HepG2 (cell line): ENCODE data around the gene OGFOD3. TPM values are rescaled to one million over a fixed set of nuclear protein-coding genes. Genes with fewer than 3 reads are reported as not detected.

Source experiments
- BORCS8-MEF2B ChIP-seq: sonication (generic); formaldehyde crosslinking; IDR thresholded peaks from 2 replicates; pipeline ENCODE4 v1.8.0; 2022; ENCODE audit warnings: mild to moderate bottlenecking, missing genetic modification reagents
- FOXO1 ChIP-seq: sonication (generic); formaldehyde crosslinking; IDR thresholded peaks from 2 replicates; pipeline ENCODE4 v1.4.0; 2020; ENCODE audit warnings: missing genetic modification reagents
- GPBP1L1 ChIP-seq: sonication (generic); formaldehyde crosslinking; IDR thresholded peaks from 2 replicates; pipeline ENCODE4 v1.5.0; 2020; ENCODE audit warnings: mild to moderate bottlenecking, missing genetic modification reagents
- HOXA5 ChIP-seq: sonication (generic); formaldehyde crosslinking; IDR thresholded peaks from 2 replicates; pipeline ENCODE4 v1.4.0; 2020; ENCODE audit warnings: missing genetic modification reagents
- ISL2 ChIP-seq: sonication (generic); formaldehyde crosslinking; IDR thresholded peaks from 2 replicates; pipeline ENCODE4 v1.5.0; 2020; ENCODE audit warnings: missing genetic modification reagents
- KLF16 ChIP-seq, 2 experiments: sonication (generic) in 1 of 2; formaldehyde crosslinking in 1 of 2; IDR thresholded peaks; 2 replicates each; pipeline versions ENCODE4 v1.6.1 to v1.8.0; 2016 to 2023; ENCODE audit warnings: missing genetic modification reagents in 2 of 2, missing compliant biosample characterization in 1 of 2
- MAX ChIP-seq: IDR thresholded peaks from 2 replicates; pipeline ENCODE4 v1.6.1; 2012; ENCODE audit warnings: inconsistent platforms
- NFYC ChIP-seq: IDR thresholded peaks from 2 replicates; pipeline ENCODE4 v1.6.1; 2016; ENCODE audit warnings: missing genetic modification reagents, missing compliant biosample characterization
- POGK ChIP-seq: sonication (generic); formaldehyde crosslinking; conservative IDR thresholded peaks from 2 replicates; pipeline ENCODE4 v1.8.0; 2022; ENCODE audit warnings: mild to moderate bottlenecking, moderate library complexity, missing genetic modification reagents
- POLR2AphosphoS5 ChIP-seq: IDR thresholded peaks from 2 replicates; pipeline ENCODE4 v1.6.1; 2012; ENCODE audit warnings: low read depth, low read length
- PPARG ChIP-seq: conservative IDR thresholded peaks from 2 replicates; pipeline ENCODE4 v1.6.1; 2016; ENCODE audit warnings: missing biosample characterization, missing genetic modification reagents
- RFXANK ChIP-seq: IDR thresholded peaks from 2 replicates; pipeline ENCODE4 v1.6.1; 2016
- SP5 ChIP-seq: IDR thresholded peaks from 2 replicates; pipeline ENCODE4 v1.6.1; 2016; ENCODE audit warnings: low read depth, borderline replicate concordance
- SRSF1 ChIP-seq: fragments of 200-400 bp; formaldehyde crosslinking; optimal IDR thresholded peaks from 2 replicates; pipeline ENCODE3; 2017; ENCODE audit warnings: mild to moderate bottlenecking, low read depth, low read length, moderate library complexity
- TEAD2 ChIP-seq: sonication (generic); formaldehyde crosslinking; IDR thresholded peaks from 2 replicates; pipeline ENCODE4 v1.9.0; 2021; ENCODE audit warnings: missing genetic modification reagents
- TOE1 ChIP-seq: sonication (generic); formaldehyde crosslinking; IDR thresholded peaks from 2 replicates; pipeline ENCODE4 v1.4.0; 2020; ENCODE audit warnings: mild to moderate bottlenecking, missing genetic modification reagents
- TOPORS ChIP-seq: sonication (generic); formaldehyde crosslinking; IDR thresholded peaks from 2 replicates; pipeline ENCODE4 v1.8.0; 2023; ENCODE audit warnings: mild to moderate bottlenecking, missing genetic modification reagents
- ZBTB2 ChIP-seq: sonication (generic); formaldehyde crosslinking; IDR thresholded peaks from 2 replicates; pipeline ENCODE4 v1.8.0; 2022; ENCODE audit warnings: low read depth, missing genetic modification reagents
- ZNF101 ChIP-seq: sonication (generic); formaldehyde crosslinking; IDR thresholded peaks from 2 replicates; pipeline ENCODE4 v1.4.0; 2020; ENCODE audit warnings: mild to moderate bottlenecking, low read depth, missing genetic modification reagents, borderline replicate concordance
- ZNF335 ChIP-seq: sonication (generic); formaldehyde crosslinking; IDR thresholded peaks from 2 replicates; pipeline ENCODE4 v1.4.0; 2020; ENCODE audit warnings: missing genetic modification reagents
- ZNF33A ChIP-seq: sonication (generic); formaldehyde crosslinking; IDR thresholded peaks from 2 replicates; pipeline ENCODE4 v1.5.1; 2020; ENCODE audit warnings: missing genetic modification reagents, mild to moderate bottlenecking, moderate library complexity, borderline replicate concordance
- ZNF543 ChIP-seq: sonication (generic); formaldehyde crosslinking; IDR thresholded peaks from 2 replicates; pipeline ENCODE4 v1.4.0; 2020; ENCODE audit warnings: mild to moderate bottlenecking, missing genetic modification reagents
- ZNF747 ChIP-seq: sonication (generic); formaldehyde crosslinking; IDR thresholded peaks from 2 replicates; pipeline ENCODE4 v1.8.1; 2023; ENCODE audit warnings: missing genetic modification reagents, mild to moderate bottlenecking, borderline replicate concordance
- ZNF777 ChIP-seq: sonication (generic); formaldehyde crosslinking; IDR thresholded peaks from 2 replicates; pipeline ENCODE4 v1.4.0; 2020; ENCODE audit warnings: missing genetic modification reagents
- ZSCAN29 ChIP-seq: sonication (generic); formaldehyde crosslinking; conservative IDR thresholded peaks from 2 replicates; pipeline ENCODE4 v1.4.0; 2020; ENCODE audit warnings: mild to moderate bottlenecking, missing genetic modification reagents
- polyA plus RNA-seq, 8 experiments: library from polyadenylated mRNA; depleted of rRNA in 3 of 8; stranded (reverse) in 7 of 8; unstranded in 1 of 8; fragments of >200 nt; fragmentation: Illumina TruSeq in 4 of 8; extraction: Trizol in 4 of 8; gene quantifications; 2 replicates each; pipeline versions ENCODE4 v1.2.1 to v1.2.3, GENCODE V29; 2011 to 2016; ENCODE audit warnings: low read depth in 4 of 8, missing spikeins in 1 of 8, mixed read lengths in 1 of 8; ENCODE audit not compliant: insufficient read depth in 1 of 8
- total RNA-seq, 5 experiments: library from RNA; depleted of rRNA; stranded (reverse); fragments of >200 nt; fragmentation: Illumina TruSeq; extraction: Trizol; gene quantifications; 2 replicates each; pipeline ENCODE4 v1.2.3, GENCODE V29; 2016; ENCODE audit warnings: low read depth in 1 of 5

OGFOD3 gene
- total and polyA plus RNA-seq, 2 of the 13 experiments (the other 11 are each of a cell fraction or from before 2014, with no cell fraction given): 40.0 to 42.1 TPM

- TF ChIP-seq TOE1 (no peak), ZNF33A (CRISPR knock-in tag) (no peak), TOPORS (CRISPR knock-in tag) (peak; percentile 73; the same call in 1 of the 2 replicates), ZSCAN29 (peak; percentile 88; the same call in 1 of the 2 replicates), ZNF335 (CRISPR knock-in tag) (peak; percentile 65; the same call in 1 of the 2 replicates), POLR2AphosphoS5 (peak; percentile 81), POGK (CRISPR knock-in tag) (peak; percentile 96), ZNF777 (CRISPR knock-in tag) (peak; percentile 67), FOXO1 (CRISPR knock-in tag) (peak; percentile 98; the same call in 1 of the 2 replicates), NFYC (0 out of 2 replicates have a peak, but pooled peaks have one; percentile 37), ZNF747 (CRISPR knock-in tag) (peak; percentile 61), ISL2 (CRISPR knock-in tag) (peak; percentile 95), BORCS8-MEF2B (0 out of 2 replicates have a peak, but pooled peaks have one; percentile 17), ZBTB2 (CRISPR knock-in tag) (0 out of 2 replicates have a peak, but pooled peaks have one; percentile 44), RFXANK (CRISPR knock-in tag) (0 out of 2 replicates have a peak, but pooled peaks have one; percentile 32), PPARG (peak; percentile 86), SRSF1 (no peak), ZNF543 (no peak; the same call in 1 of the 2 replicates), SP5 (peak; percentile 96), TEAD2 (CRISPR knock-in tag) (no peak), MAX (peak; percentile 96), HOXA5 (CRISPR knock-in tag) (peak; percentile 90), GPBP1L1 (no peak), KLF16 (CRISPR knock-in tag; IDR thresholded peaks at IDR 0.05) (peak in 1 of 2 experiments; percentile 96; a peak in 2 of 4 replicates), ZNF101 (CRISPR knock-in tag) (0 out of 2 replicates have a peak, but pooled peaks have one; percentile 92)
Observed at GRCh38 chr17:82346342-82347300, 71.8 kb downstream of the OGFOD3 start (continued).
